Measurements from ENCODE around the gene ELMO1.
A peak's percentile ranks its signal among the peaks of the same experiment; 100 is the strongest.

The ELMO1 gene

DNA sequence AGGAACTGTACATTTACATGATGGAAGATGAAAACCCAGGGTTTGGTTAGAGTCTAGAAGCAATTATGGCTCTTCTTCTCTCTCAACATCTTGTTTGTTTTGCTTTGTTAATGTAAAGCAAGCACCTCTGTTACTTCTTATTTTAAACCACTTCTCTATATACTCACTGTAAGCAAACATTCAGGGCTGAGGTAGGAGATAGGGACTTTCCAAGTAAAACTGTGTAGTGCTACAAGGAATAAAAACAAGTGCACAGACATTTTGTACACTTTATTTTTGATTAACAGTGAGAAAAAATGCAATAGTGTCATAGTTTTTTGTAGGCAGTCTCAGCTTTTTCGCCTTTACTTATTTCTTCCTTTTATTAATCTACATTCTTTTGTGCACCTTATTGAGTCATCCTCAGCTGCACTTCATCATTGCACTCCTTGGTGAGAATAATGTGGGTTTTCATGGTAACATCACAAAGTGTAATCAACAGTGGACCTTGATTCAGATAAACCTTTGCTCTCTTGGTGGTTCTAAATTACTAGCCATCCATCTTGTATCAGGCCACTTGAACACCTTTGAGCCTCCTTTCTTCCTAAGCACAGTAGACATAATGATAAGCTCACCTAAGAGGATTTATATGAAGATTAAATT lies 52.9 kb downstream of the ELMO1 start:
- no peak overlapping the region for H3K4me3 Mint-ChIP-seq
- H3K9me3 Mint-ChIP-seq, result peaks cover 8% of the 10 kb centered on the region
- no peak overlapping the region for H3K27ac Mint-ChIP-seq
- peaks cover 5% of the 10 kb centered on the region for H3K36me3 Mint-ChIP-seq (ENCODE audit: low read depth)
- peaks cover 2% of the 10 kb centered on the region for H3K27me3 Mint-ChIP-seq (ENCODE audit: low read depth)
- H3K4me1 Mint-ChIP-seq (ENCODE audit: low read depth), result peaks cover 10% of the 10 kb centered on the region
- DNase-seq (ENCODE audit: low spot score), result no peak

DNA sequence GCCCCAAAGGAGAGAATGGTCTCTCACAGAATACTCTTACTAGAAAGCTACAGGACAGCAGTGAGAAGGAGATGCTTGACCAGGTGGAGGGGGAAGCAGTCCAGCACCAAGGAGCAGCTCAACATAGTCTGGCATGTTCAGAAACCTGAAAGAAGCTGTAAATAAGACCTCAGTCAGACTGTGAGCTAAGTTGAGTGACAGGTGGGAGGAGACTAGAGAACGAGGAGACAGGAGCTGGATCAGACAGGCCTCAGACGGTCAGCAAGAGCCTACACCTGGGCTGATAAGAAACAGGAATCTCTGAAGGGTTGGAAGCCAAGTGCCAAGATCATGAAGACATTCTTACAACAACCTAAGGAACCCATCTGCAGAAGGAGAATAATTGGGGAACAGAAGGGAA lies 54.5 kb downstream of the ELMO1 start:
- Mint-ChIP-seq H3K27ac (no peak overlapping the region), H3K4me3 (no peak overlapping the region), H3K4me1 (ENCODE audit: low read depth) (peaks cover 12% of the 10 kb centered on the region), H3K27me3 (ENCODE audit: low read depth) (peaks cover 2% of the 10 kb centered on the region), H3K36me3 (ENCODE audit: low read depth) (peaks cover 3% of the 10 kb centered on the region), H3K9me3 (no peaks in the 10 kb centered on the region)
- DNase-seq (ENCODE audit: low spot score), result no peak

- DNase-seq (ENCODE audit: low spot score), result no peak
- no peaks in the 10 kb centered on the region for H3K9me3 Mint-ChIP-seq
- H3K27ac Mint-ChIP-seq, result no peak overlapping the region
- H3K4me1 Mint-ChIP-seq (ENCODE audit: low read depth), result peaks cover 12% of the 10 kb centered on the region
- no peak overlapping the region for H3K4me3 Mint-ChIP-seq
- H3K27me3 Mint-ChIP-seq (ENCODE audit: low read depth), result peaks cover 2% of the 10 kb centered on the region
- peaks cover 3% of the 10 kb centered on the region for H3K36me3 Mint-ChIP-seq (ENCODE audit: low read depth)
Observed at GRCh38 chr7:37393476-37393875, 55.2 kb downstream of the ELMO1 start.

- Mint-ChIP-seq H3K4me1 (ENCODE audit: low read depth) (peaks cover 12% of the 10 kb centered on the region), H3K4me3 (no peak overlapping the region), H3K36me3 (ENCODE audit: low read depth) (peaks cover 3% of the 10 kb centered on the region), H3K27ac (no peak overlapping the region), H3K27me3 (ENCODE audit: low read depth) (peaks cover 2% of the 10 kb centered on the region), H3K9me3 (no peaks in the 10 kb centered on the region)
- no peak for DNase-seq (ENCODE audit: low spot score)
Observed at GRCh38 chr7:37392673-37393017, 56.0 kb downstream of the ELMO1 start.

- Mint-ChIP-seq H3K27me3 (ENCODE audit: low read depth) (peaks cover 2% of the 10 kb centered on the region), H3K4me1 (ENCODE audit: low read depth) (peaks cover 12% of the 10 kb centered on the region), H3K27ac (no peak overlapping the region), H3K36me3 (ENCODE audit: low read depth) (peaks cover 3% of the 10 kb centered on the region), H3K4me3 (no peak overlapping the region), H3K9me3 (no peaks in the 10 kb centered on the region)
- no peak for DNase-seq (ENCODE audit: low spot score)
Observed at GRCh38 chr7:37391791-37392672, 56.6 kb downstream of the ELMO1 start.

- H3K27ac Mint-ChIP-seq, result no peak overlapping the region
- peaks cover 3% of the 10 kb centered on the region for H3K36me3 Mint-ChIP-seq (ENCODE audit: low read depth)
- peaks cover 6% of the 10 kb centered on the region for H3K4me1 Mint-ChIP-seq (ENCODE audit: low read depth)
- peaks cover 2% of the 10 kb centered on the region for H3K27me3 Mint-ChIP-seq (ENCODE audit: low read depth)
- no peak for DNase-seq (ENCODE audit: low spot score)
- no peak overlapping the region for H3K4me3 Mint-ChIP-seq
- no peaks in the 10 kb centered on the region for H3K9me3 Mint-ChIP-seq
Observed at GRCh38 chr7:37390114-37390513, 58.5 kb downstream of the ELMO1 start.

GRCh38 chr7:37388811-37389210 lies 59.9 kb downstream of the ELMO1 start:
- H3K27me3 Mint-ChIP-seq (ENCODE audit: low read depth), result no peaks in the 10 kb centered on the region
- no peaks in the 10 kb centered on the region for H3K9me3 Mint-ChIP-seq
- no peak overlapping the region for H3K4me3 Mint-ChIP-seq
- DNase-seq (ENCODE audit: low spot score), result no peak
- H3K36me3 Mint-ChIP-seq (ENCODE audit: low read depth), result no peaks in the 10 kb centered on the region
- peaks cover 2% of the 10 kb centered on the region for H3K4me1 Mint-ChIP-seq (ENCODE audit: low read depth)
- no peak overlapping the region for H3K27ac Mint-ChIP-seq

- DNase-seq (ENCODE audit: low spot score), result no peak
- H3K4me3 Mint-ChIP-seq, result no peak overlapping the region
- no peaks in the 10 kb centered on the region for H3K9me3 Mint-ChIP-seq
- no peaks in the 10 kb centered on the region for H3K27me3 Mint-ChIP-seq (ENCODE audit: low read depth)
- H3K27ac Mint-ChIP-seq, result no peak overlapping the region
- peaks cover 6% of the 10 kb centered on the region for H3K4me1 Mint-ChIP-seq (ENCODE audit: low read depth)
- no peaks in the 10 kb centered on the region for H3K36me3 Mint-ChIP-seq (ENCODE audit: low read depth)
Observed at GRCh38 chr7:37385787-37386186, 62.9 kb downstream of the ELMO1 start.

DNA sequence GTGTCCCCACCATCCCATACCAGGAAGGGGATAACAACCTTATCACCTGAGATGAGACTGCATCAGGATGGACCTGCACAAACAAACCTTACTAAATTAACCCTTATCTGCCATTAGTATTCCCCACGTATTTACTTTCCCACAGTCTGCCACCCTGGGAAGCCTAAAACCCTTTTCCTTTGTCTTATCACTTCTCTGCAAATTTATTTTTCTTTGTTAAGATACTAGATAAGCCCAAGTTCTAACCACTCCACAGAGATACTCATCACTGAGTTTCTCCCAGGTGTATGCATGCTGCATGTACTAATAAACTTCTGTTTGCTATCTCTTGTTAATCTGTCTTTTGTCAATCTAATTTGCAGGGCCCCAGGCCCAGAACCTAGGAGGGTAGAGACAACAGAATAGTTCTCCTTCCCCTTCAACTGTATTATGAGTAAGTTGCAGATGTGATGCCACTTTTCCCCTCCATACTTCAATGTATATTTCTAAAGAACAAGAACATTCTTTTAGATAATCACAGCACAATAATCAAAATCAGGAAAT lies 66.0 kb downstream of the ELMO1 start:
- Mint-ChIP-seq H3K9me3 (peaks cover 6% of the 10 kb centered on the region), H3K36me3 (ENCODE audit: low read depth) (peaks cover 7% of the 10 kb centered on the region), H3K4me3 (no peak overlapping the region), H3K27me3 (ENCODE audit: low read depth) (no peaks in the 10 kb centered on the region), H3K4me1 (ENCODE audit: low read depth) (peaks cover 5% of the 10 kb centered on the region), H3K27ac (no peak overlapping the region)
- no peak for DNase-seq (ENCODE audit: low spot score)

DNA sequence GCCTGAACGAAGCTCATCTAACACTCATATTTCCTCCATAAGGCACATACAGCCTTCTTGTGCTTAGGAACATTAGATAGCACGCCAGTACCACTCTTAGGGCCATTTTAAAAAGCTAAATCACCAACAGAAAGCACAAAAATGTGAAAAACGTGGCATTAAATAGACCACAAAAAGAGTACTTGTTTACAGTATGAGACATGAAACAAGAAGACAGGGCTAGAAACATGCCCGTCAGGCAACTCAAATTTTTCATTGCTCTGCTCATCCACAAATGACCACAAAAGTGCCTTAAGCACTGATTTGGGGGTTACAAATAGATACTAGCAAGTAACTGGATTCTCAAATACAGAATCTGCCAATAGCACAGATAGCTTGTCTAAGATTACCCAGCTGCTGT lies 67.8 kb downstream of the ELMO1 start:
- Mint-ChIP-seq H3K4me1 (ENCODE audit: low read depth) (peaks cover 12% of the 10 kb centered on the region), H3K9me3 (peaks cover 21% of the 10 kb centered on the region), H3K27ac (no peak overlapping the region), H3K36me3 (ENCODE audit: low read depth) (peaks cover 16% of the 10 kb centered on the region), H3K27me3 (ENCODE audit: low read depth) (no peaks in the 10 kb centered on the region), H3K4me3 (no peak overlapping the region)
- no peak for DNase-seq (ENCODE audit: low spot score)

DNA sequence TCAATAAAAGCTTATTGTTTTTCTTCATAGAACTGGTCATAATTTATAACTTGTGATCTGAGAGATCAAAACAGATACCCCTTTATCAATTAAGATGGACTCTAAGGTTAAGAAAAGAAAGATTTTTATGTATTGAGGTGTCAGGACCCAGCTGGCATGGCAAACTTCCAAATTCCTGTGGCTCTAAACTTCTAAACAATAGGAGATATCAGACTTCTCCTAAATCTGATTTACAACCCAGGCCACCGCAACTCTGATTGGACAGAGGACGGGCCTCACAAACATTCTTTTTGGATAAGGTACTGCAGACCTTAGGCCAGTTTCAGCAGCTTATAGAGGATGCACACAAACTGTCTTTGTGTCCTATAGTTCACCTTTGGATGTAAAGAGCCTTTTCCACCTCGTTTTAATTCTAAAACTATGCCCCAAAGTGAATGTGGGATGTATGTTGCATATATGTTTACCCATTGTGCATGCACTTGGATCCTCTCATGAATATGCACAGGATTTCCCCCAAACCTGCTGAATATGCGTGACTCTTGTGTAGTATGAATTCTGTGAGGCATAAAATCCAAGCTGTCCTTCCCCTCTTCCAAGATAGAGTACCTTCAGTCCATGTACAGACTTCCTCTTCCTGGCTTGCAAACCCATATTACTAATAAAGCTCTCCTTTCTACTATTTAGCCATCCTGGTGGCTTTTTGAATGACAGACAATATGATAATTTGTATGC lies 69.0 kb downstream of the ELMO1 start:
- DNase-seq (ENCODE audit: low spot score), result no peak
- Mint-ChIP-seq H3K27ac (no peak overlapping the region), H3K9me3 (peaks cover 23% of the 10 kb centered on the region), H3K27me3 (ENCODE audit: low read depth) (no peaks in the 10 kb centered on the region), H3K4me3 (no peak overlapping the region), H3K36me3 (ENCODE audit: low read depth) (peaks cover 22% of the 10 kb centered on the region), H3K4me1 (ENCODE audit: low read depth) (peaks cover 12% of the 10 kb centered on the region)

GRCh38 chr7:37377231-37377630 lies 71.4 kb downstream of the ELMO1 start:
- H3K9me3 Mint-ChIP-seq, result peaks cover 23% of the 10 kb centered on the region
- H3K27ac Mint-ChIP-seq, result no peak overlapping the region
- H3K4me1 Mint-ChIP-seq (ENCODE audit: low read depth), result peaks cover 7% of the 10 kb centered on the region
- no peak overlapping the region for H3K4me3 Mint-ChIP-seq
- H3K27me3 Mint-ChIP-seq (ENCODE audit: low read depth), result no peaks in the 10 kb centered on the region
- no peak for DNase-seq (ENCODE audit: low spot score)
- H3K36me3 Mint-ChIP-seq (ENCODE audit: low read depth), result peaks cover 29% of the 10 kb centered on the region

DNA sequence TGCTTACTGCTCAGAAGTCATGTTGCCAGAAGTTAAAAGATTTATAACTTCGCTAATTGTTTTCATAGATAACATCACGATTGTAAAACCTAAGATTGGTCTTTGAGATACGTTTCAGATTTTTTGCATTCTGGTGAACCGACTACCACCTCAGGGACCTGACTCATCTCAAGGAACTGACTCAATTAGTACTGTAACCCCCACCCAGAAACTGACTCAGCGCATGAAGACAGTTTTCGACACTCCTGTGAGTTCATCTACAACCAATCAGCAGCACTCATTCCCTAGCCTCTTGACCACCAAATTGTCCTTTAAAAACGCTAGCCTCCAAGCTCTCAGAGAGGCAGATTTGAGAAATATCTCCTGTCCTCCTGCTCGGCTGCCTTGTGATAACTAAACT lies 72.3 kb downstream of the ELMO1 start:
- Mint-ChIP-seq H3K4me3 (no peak overlapping the region), H3K27me3 (ENCODE audit: low read depth) (no peaks in the 10 kb centered on the region), H3K27ac (no peak overlapping the region), H3K9me3 (peaks cover 23% of the 10 kb centered on the region), H3K36me3 (ENCODE audit: low read depth) (peaks cover 29% of the 10 kb centered on the region), H3K4me1 (ENCODE audit: low read depth) (peaks cover 7% of the 10 kb centered on the region)
- peak; percentile 48 for DNase-seq (ENCODE audit: low spot score)

DNA sequence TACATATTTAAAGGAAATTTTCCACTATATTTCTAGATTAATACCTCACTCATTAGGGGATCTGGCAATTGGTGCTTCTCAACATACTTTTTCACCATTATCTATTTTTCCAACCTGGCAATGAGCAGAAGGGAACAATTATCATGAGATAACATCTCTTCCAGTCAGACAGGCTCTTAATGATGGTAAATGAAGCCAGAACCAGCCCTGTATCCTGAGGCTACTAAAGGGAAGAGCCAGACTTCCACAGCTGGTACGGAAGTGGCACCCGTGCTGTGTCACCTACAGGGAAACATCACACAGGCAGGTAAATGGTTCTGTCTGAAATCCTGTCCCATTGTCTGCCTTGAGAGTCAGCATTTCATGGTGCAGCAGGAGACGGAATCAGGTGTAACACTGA lies 75.9 kb downstream of the ELMO1 start:
- H3K27me3 Mint-ChIP-seq (ENCODE audit: low read depth), result peaks cover 19% of the 10 kb centered on the region
- no peak overlapping the region for H3K4me3 Mint-ChIP-seq
- DNase-seq (ENCODE audit: low spot score), result no peak
- H3K36me3 Mint-ChIP-seq (ENCODE audit: low read depth), result peaks cover 22% of the 10 kb centered on the region
- H3K4me1 Mint-ChIP-seq (ENCODE audit: low read depth), result peaks cover 7% of the 10 kb centered on the region
- H3K27ac Mint-ChIP-seq, result no peak overlapping the region
- peaks cover 17% of the 10 kb centered on the region for H3K9me3 Mint-ChIP-seq
